ENCODE data around the gene CNGA1.

CNGA1 gene

DNA sequence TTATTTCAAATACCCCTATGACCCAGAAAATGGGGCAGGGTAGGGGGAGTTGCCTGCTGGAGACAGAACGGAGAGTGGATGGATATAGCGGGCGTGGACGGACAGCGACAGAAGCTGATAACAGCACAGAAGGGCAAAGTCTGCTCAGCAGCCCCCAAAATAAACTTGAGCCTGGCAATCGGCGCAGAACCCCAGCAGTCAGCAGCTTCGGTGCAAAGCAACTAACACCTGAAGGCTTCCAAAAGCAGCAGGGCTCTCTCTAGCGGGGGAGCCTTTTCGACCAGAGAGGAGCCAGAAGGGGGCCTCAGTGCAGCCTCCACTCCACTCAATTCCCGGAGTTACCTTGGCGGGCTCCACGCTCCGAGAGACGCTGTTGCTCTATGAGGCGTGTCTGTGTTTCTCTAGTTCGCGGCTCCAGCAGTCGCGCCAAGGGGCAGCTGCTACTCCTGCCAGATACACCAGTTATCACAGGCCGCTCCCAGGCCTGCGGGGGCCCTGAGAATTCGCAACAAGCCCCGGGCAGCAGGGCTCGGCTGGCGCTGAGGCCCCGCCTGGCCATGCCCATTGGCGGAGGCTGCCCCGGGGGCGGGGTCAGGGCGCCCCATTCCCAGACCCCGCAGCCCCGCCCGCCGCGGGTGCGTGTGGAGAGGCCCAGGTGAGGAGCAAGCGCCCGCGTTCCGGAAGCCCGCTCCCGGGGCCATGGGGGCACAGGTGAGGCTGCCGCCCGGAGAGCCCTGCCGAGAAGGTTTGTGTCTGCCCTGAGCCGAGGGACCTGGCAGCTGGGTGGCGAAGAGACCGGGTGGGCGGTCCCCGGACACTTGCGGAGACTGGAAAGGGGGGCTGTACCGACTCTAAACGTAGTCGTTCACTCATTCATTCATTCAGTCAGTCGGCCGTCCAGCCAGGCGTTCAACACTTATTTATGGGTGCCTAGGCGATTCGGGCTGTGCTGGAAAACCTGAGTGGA is at the start of gene CNGA1, which contains the start of gene NIPAL1:
Gene CNGA1 (minus strand): TSS at position 541 of the 967 bp plus-strand sequence. CDS start 63,992 bp downstream, outside the sequence.
Gene NIPAL1 (plus strand): TSS at position 632 of the 967 bp plus-strand sequence. CDS start 68 bp downstream, at position 700.
- DNase-seq: peak; percentile 54 to 66

DNA sequence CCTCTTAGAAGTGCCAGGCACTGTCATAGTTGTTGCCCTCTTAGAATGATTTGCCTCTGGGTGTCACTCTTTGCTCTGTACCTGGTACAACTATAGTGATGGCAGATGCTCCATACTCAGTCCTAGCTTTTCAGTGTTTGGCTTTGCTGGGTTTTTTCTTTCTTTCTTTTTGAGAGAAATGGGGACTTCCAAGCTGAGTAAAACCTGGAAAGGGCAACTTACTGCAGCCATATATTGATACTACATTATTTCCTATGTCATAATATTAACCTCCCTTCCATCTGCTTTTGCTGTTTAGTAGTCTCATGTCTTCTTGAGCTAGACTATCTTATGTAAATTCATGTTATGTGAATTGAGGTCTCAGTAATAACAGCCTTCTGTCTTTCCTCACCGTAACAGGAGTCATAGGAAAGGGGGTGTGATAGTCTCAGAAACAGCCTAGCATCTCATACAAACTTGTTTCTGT is 49.1 kb upstream of the CNGA1 start:
- DNase-seq: no peak

DNA sequence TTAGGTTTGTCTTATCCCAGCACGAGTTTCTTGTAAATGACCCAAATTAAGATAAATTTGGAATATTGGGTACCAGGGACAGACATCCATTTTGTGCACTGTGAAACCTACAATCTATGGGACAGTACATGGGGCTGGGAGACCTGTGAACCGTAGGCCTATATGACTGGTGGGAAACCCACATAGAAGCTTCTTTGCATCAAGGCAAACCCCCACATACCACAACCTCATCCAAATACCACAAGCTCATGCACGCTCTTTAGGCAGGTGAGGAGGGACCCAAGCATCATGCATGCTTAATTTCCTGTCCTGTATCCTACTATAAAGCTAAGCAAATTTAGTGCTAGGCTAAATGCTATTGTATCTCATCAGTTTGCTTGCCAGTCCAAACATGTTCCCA is 47.9 kb upstream of the CNGA1 start:
- no peak for DNase-seq

DNA sequence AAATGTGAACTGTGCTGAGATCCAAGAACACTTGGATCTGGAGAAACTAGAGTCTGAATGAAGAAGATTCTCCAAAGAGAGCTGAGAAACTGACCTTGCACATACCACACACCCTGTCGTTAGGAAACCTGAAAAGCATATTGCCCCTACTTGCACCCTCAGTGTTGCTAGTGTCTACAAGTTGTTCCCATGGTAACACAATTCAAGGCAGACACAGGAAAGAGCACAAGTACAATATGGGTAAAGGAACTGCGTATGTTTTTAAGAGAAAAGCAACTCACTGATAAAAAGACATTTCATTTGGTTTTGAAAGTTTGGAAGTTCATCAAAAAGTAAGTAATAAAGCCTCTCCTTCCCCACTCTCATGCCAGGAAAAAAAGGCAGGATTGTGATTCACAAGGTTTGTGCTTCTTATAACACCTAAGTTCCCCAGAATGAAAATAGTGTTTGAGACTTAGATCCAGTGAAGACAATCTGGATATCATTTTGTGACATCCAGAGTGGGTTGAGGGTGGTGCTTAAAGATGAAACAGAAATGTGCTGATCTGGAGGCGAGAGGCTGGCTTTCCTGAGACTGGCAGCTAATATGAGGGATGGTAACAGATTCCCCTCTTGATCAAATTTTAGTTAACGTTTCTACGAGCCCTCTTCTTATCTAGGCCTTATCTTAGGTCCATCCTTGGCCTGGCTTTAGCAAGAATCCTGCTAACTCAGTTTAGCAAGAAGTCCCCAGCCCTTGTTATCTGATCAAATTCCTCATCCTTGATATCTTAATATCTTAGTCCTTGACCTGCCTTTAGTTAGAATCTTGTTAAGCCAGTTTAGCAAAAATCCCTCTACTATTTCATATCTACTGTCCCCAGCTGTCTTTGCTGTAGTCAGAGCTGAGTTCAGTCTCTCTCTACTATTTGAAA is 42.4 kb upstream of the CNGA1 start:
- DNase-seq: no peak

DNA sequence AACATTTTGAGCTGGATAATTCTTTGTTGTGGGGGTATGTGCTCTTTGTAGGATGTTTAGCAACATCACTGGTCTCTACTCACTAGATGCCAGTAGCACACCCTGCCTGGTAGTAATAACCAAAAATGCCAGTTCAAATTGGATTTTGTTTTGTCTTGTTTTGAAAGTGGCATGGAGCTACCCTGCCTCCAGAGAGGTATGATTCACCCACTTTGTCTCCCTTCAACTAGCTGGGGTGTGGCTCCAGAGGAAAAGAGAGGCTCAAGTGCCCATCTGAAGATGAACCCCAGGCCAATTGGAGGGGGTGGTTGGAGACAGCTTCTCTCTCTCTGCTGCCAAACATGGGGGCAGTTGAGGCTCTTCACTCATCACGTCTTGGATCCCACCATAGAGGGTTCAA is 34.6 kb upstream of the CNGA1 start:
- no peak for DNase-seq

DNA sequence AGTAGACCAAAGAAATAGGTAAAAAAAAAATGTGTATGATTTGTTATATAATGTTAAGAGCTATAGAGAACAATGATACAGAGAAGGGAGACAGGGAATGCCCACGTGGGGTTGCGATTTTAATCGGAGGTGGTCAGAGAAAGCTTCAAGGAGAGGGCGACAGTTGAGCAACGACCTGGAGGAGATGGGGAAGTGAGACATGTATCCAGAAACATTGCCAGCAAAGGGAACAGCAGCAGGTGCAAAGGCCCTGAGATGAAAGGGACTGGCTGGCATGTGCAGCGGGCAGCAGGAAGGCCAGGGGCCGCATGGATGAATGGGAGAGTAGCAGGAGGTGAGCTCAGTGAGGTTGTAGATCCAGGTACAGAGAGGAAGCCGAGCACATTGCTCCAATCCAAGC is 33.0 kb upstream of the CNGA1 start:
- no peak for DNase-seq

DNA sequence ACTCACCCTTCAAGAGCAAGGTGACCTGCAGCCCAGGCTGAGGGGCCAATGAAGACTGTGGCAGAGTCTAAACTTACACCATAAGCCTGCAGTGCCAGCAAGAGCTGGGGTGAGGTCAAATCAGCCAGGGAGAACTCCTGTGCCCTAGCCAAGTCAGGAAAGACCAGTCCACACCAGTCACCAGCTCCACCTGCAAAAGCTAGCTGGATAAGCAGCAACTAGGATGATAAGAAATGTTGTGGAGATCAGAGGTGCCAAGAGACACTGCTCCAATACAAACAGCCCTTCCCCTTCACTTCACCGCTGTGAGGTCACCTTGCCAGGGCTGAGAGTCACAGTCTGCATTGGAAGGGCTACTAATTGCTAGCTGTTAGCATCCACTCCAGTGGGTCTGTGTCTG is 31.4 kb upstream of the CNGA1 start:
- DNase-seq: no peak

DNA sequence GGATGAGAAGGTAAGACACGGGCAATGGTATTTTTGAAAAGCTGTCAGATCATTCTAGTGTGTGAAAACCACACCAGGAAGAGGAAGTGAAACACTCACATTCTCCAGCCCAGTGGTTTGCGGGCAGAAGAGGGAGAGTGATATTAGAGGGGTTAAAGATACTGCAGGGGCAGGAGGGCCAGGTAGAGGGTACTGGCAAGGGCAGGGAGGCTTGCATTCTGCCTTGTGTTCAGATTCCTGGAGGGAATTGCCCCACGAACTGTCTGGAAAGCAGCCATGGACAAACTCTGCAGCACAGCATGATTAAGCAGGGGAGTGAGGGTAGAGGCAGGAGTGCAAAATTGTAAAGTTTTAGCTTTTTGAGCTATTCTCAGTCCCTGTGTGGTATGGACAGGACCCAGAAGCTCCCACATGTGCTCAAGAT is 31.0 kb upstream of the CNGA1 start:
- peak; percentile 60 to 67 for DNase-seq

DNA sequence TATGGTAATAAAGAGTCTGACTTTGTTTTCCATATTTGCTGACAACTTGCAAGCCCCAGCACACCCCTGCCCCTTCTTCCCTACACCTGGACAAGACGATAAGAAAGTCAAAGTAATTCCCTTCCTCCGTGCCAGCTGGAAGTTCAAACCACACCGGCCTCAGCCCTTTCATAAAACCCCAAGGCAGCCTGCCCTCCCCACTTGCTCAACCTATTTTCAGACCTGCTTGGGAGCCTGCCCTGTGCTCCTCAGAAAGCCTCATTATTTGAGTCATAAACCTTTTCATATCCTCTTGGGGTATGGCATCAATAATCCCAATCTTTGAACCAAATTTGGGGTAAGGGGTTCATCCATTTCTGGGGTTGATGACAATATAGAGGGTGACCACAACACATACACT is 29.6 kb upstream of the CNGA1 start:
- DNase-seq: no peak

DNA sequence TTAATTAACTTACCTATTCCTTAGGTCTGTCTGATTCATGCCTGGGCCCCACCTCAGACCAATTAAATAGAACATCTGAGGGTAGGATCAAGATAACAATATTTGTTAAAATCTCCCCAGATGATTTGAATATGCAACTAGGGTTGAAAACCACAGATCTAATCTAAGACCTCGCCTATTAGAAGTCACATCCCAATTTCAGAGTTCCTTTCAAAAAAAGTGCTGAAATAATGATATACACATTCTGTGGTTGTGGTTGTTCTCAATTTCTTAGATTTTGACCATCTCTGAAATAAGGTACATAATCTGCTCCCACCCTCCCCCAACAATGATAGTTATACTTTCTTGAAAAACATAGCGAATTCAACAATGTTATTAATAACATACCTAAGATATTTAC is 27.8 kb upstream of the CNGA1 start:
- no peak for DNase-seq

DNA sequence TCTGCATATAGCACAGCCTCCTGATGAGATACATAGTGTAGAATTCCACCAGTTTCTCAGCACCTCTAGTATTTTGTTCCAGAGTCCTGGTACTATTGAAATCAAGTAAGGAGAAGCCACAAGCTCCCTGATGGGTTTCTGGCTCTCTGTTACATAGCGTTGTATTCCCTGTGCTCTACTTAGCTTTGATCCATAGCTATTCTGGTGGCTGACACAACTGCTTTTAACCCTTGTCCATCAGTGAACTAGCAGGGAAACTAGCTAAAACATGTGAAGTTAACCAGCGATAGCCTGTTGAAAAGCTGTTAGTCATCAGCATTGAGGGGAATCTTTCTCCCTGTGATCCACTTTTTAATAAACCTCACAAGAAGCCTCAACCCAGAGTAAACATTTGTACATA is 27.0 kb upstream of the CNGA1 start:
- DNase-seq: no peak

DNA sequence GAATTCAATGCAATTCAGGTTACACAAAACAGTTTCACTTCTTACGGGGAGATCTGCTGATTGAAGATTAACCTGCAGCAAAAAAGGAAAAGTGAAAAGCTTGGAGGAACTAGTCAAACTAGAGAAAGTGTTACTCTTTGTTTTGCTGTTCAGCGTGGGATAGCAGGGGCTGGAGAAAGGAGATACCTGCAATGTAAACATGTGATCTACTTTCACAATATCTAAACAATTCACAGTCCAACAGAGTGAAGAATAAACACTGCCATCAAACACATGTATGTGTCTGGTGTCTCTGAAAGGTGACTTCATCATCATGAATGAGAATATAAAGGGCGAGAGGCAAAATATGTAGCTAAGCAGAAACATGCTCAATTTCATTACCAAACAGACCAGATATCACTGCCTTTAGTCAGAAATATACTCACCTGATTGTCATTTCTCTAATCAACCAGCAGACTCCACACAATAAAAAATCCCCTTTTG is 26.5 kb upstream of the CNGA1 start:
- DNase-seq: no peak

DNA sequence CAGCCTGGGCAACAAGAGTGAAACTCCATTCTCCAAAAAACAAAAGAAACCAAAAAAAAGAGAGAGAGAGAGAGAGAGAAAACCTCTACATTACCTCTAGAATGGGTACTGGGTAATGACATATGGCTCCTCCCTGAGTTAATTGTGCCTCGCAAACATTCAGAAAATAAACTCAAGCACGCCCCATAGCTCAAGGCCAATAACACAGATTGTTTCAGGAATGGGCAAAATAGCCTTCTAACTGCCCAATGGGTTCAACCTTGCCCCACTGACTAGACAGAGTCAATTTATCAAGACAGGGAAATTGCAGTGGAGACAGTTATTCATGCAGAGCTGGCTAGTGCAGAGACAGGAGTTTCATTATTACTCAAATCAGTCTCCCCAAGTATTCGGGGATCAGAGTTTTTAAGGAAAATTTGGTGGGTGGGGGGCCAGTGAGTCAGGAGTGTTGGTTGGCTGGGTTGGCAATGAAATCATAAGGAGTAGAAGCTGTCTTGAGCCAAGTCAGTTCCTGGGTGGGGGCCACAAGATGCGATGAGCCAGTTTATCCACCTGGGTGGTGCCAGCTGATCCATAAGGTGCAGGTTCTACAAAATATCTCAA is 25.2 kb upstream of the CNGA1 start:
- no peak for DNase-seq

DNA sequence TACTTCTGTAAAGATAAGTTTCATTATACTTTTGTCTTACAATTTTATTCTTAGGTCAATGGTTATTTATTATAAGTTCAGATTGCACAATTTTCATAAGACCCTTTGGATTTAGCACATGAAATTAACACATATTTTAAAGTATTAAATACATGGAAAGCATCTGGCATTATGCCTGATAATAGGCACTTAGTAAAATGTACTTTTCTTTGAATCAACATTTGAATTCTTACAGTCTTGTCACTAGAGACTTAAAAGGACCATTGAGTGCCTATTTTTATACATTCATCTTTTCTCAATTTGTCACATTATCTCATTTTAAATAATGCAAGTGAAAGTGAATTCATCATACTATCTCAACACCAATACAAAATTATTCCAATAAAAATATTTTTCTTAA is 23.1 kb upstream of the CNGA1 start:
- no peak for DNase-seq

DNA sequence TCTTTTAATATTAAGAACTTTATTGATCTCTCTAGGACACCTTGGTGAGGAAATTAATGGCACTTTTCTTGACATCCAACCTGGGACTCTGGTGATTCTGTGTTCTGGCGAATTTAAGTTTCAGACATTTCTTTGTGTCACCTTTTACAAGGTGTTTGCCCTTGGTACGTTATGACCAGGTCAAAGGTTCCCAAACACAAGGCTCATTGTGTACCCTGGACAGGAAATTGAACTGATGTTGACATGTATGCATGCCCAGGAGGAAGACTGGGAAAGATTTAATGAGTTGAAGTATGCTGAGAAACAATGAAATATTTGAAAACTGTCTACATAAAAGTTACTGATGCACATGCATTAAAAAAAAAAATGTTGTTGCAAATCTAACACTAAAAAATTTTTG is 22.2 kb upstream of the CNGA1 start:
- DNase-seq: no peak

DNA sequence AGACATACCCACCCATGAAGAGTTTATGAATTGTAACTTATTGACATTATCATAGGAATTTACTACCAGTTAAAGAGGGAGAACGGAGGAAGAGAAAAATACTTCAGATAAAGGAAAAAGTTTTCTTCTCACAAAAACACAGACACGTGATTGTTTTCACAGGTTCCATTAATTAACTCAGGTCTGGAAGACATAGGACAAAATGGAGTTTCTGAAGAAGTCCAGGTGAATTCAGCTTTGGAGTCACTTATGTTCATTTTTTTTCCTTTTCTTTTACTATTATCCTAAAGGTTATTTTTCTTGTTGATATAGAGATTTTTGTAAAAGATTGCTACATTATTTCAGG is 20.6 kb upstream of the CNGA1 start:
- no peak for DNase-seq

DNA sequence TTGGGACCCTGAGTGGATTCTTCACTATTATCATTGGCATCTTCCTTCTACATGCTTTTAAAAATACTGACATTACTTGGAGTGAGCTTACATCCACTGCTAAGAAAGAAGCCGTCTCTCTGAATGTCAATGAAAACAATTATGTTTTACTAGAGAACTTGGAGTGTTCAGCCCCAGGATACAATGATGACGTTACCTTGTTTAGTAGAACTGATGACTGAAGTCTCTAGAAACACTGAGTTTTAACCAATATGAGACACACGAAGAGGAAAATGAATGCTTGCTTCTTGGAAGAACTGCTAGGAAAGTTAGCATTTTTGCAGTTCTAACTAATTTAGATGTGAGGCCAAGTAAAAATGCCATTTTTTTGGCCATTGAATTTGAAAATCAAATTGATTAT is 19.5 kb upstream of the CNGA1 start:
- DNase-seq: no peak

DNA sequence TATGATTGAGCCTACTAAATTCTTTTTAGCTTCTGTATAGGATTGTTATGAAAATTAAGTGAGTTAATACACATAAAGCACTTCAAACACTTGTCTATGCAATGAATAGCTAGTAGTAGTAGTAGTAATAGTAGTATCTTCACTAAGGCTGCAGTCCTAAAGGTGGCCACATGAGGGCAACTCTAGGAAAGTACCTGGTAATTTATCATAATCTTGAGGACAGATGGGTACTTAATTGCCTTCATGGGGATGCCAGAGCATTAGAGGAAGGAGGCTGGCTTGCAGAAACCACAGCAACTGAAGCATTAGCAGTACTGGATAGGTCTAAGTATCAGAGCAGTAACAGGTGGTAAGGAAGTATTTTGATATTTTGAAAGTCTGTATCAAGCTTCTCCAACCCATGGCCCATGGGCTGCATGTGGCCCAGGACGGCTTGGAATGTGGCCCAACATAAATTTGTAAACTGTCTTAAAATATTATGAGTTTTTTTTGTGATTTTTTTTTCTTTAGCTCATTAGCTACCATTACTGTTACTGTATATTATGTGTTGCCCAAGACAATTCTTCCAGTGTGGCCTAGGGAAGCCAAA is 17.4 kb upstream of the CNGA1 start:
- DNase-seq: peak; percentile 50 to 55

DNA sequence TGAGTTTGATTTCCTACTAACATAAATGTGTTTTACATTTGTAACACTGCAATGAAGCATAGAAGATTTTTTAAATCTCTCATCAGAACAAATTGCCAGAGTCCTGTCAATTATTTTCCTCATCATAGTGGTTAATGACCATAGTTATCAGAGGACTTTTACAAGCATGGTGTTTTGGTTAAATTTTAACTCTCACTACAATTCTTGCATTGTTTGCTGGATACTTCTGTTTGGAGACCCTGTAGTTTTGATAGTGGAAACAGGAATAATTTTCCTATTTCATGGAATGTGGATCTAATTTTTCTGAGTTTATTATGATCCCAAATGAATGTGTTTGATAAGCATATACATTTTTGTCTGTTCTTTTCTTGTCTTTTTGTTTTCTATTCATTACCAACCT is 16.9 kb upstream of the CNGA1 start:
- DNase-seq: no peak

DNA sequence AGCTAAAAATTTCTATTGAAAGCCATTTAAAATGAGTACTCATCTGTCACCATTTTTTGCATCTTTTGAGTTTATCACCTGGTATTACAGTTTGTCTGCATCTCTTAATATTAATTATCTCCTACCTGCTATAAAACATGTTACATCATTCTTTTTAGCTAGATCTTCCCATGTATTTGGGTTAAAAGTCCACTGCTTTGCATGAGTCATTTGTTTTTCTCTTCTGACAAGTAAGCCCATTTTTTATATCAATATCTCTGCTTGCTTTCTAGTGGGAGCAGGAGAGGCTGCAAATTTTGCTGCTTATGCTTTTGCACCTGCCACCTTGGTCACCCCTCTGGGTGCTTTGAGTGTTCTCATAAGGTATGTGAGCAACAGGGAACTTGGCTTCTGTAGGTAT is 16.2 kb upstream of the CNGA1 start:
- no peak for DNase-seq

DNA sequence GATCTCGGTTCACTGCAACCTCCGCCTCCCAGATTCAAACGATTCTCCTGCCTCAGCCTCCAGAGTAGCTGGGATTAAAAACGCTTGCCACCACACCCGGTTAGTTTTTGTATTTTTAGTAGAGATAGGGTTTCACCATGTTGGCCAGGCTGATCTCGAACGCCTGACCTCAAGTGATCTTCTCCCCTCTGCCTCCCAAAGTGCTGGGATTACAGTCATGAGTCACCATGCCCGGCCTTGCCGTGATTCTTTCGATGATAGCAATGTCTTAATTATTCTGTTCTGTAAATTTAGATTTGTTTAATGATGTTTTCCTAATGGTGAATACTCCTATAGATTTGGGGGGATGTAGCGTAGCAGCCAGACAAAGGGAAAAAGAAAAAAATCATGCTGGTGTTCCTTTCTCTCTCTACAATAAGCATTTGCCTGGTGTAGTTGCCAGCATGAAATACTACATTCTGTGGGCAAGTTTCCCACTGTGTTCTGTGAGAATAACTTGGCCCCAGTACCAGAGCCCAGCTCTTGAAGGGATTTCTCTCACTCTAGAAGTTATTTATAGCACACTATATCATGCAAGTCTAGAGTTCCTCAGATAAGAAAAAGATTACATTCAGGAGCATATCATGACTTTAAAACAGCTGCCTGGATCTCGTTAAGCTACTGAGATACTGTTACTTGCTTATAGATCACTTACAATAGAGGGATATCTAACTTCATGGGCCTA is 15.5 kb upstream of the CNGA1 start:
- no peak for DNase-seq

DNA sequence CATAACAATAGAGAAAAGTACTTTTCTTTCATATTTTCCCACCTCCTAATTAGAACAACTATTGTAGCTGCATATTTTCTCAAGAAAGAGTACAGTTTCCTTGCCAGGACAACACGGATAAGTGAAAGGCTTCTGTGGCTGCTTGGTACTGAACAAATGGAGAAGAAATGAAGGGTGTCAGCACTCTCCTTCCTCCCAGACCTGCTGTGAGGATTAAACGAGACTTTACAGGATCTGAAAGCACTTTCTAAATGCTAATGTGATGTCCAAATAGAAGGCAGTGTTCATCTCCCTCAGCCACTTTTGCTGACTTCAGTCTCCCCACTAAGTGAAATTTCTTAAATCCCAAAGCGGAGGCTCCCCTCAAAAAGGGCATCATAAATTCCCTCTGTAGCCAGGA is 14.0 kb upstream of the CNGA1 start:
- no peak for DNase-seq

Data from stimulated activated CD4-positive, alpha-beta T cell treated with anti-CD3 and anti-CD28 coated beads, Interleukin-2, amount 100 ng/mL, for 48 hours (primary cell).